GM10266 (cell line): Measurements from ENCODE around the gene CHRNA9.

Experiments
- DNase-seq: peaks from one replicate; pipeline ENCODE4 v3.0.0; 2012; ENCODE audit errors: extremely low spot score
- TF ChIP-seq, protein P1 (sequence below): IDR thresholded peaks from 2 replicates; pipeline ENCODE4 v1.5.1; 2012; ENCODE audit warnings: mild to moderate bottlenecking, low read depth; ENCODE audit not compliant: control insufficient read depth, insufficient read depth; ENCODE audit errors: missing control alignments

CHRNA9 gene

GRCh38 chr4:40295572-40295971 lies 39.6 kb upstream of the CHRNA9 start:
- TF ChIP-seq, protein P1, sequence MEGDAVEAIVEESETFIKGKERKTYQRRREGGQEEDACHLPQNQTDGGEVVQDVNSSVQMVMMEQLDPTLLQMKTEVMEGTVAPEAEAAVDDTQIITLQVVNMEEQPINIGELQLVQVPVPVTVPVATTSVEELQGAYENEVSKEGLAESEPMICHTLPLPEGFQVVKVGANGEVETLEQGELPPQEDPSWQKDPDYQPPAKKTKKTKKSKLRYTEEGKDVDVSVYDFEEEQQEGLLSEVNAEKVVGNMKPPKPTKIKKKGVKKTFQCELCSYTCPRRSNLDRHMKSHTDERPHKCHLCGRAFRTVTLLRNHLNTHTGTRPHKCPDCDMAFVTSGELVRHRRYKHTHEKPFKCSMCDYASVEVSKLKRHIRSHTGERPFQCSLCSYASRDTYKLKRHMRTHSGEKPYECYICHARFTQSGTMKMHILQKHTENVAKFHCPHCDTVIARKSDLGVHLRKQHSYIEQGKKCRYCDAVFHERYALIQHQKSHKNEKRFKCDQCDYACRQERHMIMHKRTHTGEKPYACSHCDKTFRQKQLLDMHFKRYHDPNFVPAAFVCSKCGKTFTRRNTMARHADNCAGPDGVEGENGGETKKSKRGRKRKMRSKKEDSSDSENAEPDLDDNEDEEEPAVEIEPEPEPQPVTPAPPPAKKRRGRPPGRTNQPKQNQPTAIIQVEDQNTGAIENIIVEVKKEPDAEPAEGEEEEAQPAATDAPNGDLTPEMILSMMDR: no peak
- no peak for DNase-seq

DNA sequence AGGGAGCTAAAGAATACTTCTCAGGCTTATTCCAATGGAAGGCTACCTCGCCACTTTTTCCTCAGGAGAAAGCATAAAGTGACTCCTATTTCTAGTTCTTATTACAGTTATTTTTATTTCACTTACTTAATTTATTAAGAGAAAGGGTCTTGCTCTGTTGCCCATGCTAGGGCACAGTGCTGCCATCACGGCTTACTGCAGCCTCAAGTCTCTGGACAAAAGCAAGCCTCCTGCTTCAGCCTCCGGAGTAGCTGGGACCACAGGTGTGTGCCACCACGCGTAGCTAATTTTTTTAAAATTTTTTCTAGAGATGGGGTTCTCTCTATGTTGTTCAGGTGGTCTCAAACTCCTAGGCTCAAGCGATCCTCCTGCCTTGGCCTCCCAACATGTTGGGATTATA lies 36.0 kb upstream of the CHRNA9 start:
- TF ChIP-seq, protein P1: no peak
- no peak for DNase-seq

- TF ChIP-seq, protein P1: peak; percentile 5
- no peak for DNase-seq
Measured at GRCh38 chr4:40299811-40300292, 35.3 kb upstream of the CHRNA9 start.

DNA sequence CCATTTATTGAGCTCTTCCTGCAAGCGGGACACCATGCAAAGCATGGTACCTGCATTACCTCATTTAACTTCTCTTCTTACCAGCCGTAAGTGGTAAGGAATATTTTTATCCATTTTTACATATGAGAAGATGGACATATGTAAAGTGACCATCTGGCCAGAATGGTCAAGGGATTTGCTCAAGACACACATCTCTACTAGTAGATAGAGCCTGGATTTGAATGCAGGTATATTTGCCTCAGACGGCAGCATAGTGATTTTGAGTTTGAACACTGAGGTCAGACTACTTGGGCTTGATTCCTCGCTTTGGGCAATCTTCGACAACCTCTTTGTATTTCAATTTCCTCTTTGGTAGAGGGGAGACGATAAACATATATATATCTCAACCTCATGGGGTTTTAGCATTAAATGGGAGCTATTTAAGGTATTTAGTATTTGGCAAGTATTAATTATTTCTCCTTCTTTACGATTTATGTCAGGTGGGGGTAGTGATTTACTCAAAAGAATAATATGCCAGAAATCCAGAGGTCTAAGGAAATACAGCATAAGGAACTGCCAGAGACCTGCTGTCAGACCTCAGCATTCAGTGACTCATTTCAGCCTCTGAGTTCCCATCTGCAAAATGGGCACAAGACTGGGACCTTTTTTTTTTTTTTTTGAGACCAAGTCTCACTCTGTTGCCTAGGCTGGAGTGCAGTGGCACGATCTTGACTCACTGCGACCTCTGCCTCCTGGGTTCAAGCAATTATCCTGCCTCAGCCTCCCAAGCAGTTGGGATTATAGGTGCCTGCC lies 34.6 kb upstream of the CHRNA9 start:
- TF ChIP-seq, protein P1: no peak
- no peak for DNase-seq

DNA sequence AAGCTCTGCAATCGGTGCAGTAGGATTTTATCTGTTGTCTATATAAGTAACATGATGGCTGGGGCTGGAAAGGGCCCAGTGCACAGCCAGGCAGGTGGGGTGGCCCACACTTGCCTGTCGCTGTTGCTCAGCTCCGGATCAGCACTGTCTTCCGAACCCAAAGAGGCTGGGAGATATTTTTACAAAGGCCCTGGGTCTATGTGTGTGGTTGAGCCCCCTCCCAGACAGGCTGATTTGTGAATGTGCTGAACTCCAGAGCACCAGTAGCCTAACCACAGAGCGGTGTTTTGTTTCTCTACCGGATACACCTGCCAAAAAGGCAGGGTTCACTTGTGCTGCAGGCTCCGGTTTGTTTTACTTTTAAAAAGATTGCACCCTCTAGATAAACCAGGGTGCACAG lies 33.5 kb upstream of the CHRNA9 start:
- TF ChIP-seq, protein P1: no peak
- no peak for DNase-seq

DNA sequence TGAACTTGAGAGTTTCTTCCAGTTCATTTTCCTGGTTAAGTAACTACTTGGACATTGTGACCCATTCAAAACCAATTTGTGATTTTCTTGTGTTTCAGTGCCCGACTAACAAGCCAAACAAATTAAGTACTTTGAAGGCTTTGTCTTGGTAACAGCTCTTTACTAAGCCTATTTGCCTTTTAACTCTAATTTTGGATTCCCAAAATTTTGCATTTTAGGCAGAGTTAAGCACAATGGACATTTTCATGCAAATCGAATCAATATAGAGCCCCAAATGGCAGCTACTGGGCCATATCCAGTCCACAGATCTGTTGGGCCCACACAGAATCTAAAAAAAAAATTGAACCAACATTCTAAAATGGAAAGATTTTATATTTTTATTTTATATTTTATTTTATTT lies 31.4 kb upstream of the CHRNA9 start:
- DNase-seq: no peak
- TF ChIP-seq, protein P1: no peak
